ENCODE results near the gene RBM19. TPM values are rescaled to one million over a fixed set of nuclear protein-coding genes. Genes with fewer than 3 reads are reported as not detected.
A peak's percentile ranks its signal among the peaks of the same experiment; 100 is the strongest.

The RBM19 gene
- total and polyA plus RNA-seq, 4 donors, result 14.6 to 33.6 (median 24.4) TPM

- Histone ChIP-seq H3K4me3 (ENCODE audit: low read depth, low read length) (no peak overlapping the region), H3K4me1 (ENCODE audit: control insufficient read depth, insufficient read depth, low read length) (no peaks in the 10 kb centered on the region), H3K27me3 (ENCODE audit: control insufficient read depth, insufficient read depth, low read length) (peaks cover 25% of the 10 kb centered on the region), H3K36me3 (ENCODE audit: control insufficient read depth, insufficient read depth, low read length) (no peaks in the 10 kb centered on the region), H3K27ac (ENCODE audit: low read depth, low read length) (no peak overlapping the region), H3K9me3 (ENCODE audit: control insufficient read depth, insufficient read depth, low read length) (no peaks in the 10 kb centered on the region)
- 19% methylated on average over 3 of the region's 10 CpGs for WGBS (ENCODE audit: insufficient coverage)
- no peak for DNase-seq (ENCODE audit: low read depth in 4 of 6, low spot score in 6 of 6)
These were observed 24.4 kb upstream of the RBM19 start for GRCh38 chr12:113990250-113991223.

GRCh38 chr12:113988976-113989375 is 22.9 kb upstream of the RBM19 start:
- peaks cover 25% of the 10 kb centered on the region for H3K27me3 ChIP-seq (ENCODE audit: control insufficient read depth, insufficient read depth, low read length)
- H3K36me3 ChIP-seq (ENCODE audit: control insufficient read depth, insufficient read depth, low read length), result no peaks in the 10 kb centered on the region
- no peaks in the 10 kb centered on the region for H3K9me3 ChIP-seq (ENCODE audit: control insufficient read depth, insufficient read depth, low read length)
- no peak overlapping the region for H3K27ac ChIP-seq (ENCODE audit: low read depth, low read length)
- no peaks in the 10 kb centered on the region for H3K4me1 ChIP-seq (ENCODE audit: control insufficient read depth, insufficient read depth, low read length)
- no peak for DNase-seq (ENCODE audit: low read depth in 4 of 6, low spot score in 6 of 6)
- 82% methylated on average over 4 of the region's 4 CpGs for WGBS (ENCODE audit: insufficient coverage)
- no peak overlapping the region for H3K4me3 ChIP-seq (ENCODE audit: low read depth, low read length)

DNA sequence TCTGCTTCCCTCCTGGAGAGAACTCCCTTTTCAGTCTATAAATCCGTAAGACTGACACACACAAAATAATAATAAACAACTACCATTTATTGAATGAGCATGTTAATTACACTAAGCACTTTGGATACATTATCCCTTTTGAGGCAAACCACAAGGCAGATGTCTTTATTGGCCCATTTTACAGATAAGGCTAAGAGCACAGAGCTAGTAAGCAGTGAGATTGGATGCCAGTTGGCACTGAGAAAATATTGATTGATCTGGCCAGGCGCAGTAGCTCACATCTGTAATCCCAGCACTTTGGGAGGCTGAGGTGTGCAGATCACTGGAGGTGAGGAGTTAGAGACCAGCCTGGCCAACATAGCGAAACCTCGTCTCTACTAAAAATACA is 21.9 kb upstream of the RBM19 start:
- peaks cover 23% of the 10 kb centered on the region for H3K27me3 ChIP-seq (ENCODE audit: control insufficient read depth, insufficient read depth, low read length)
- 94% methylated on average over 3 of the region's 4 CpGs for whole genome bisulfite sequencing (ENCODE audit: insufficient coverage)
- no peaks in the 10 kb centered on the region for H3K4me1 ChIP-seq (ENCODE audit: control insufficient read depth, insufficient read depth, low read length)
- DNase-seq (ENCODE audit: low read depth in 4 of 6, low spot score in 6 of 6), result no peak
- H3K27ac ChIP-seq (ENCODE audit: low read depth, low read length), result no peak overlapping the region
- no peaks in the 10 kb centered on the region for H3K36me3 ChIP-seq (ENCODE audit: control insufficient read depth, insufficient read depth, low read length)
- no peak overlapping the region for H3K4me3 ChIP-seq (ENCODE audit: low read depth, low read length)
- H3K9me3 ChIP-seq (ENCODE audit: control insufficient read depth, insufficient read depth, low read length), result no peaks in the 10 kb centered on the region

GRCh38 chr12:113987261-113988063 is 21.3 kb upstream of the RBM19 start:
- Histone ChIP-seq H3K4me3 (ENCODE audit: low read depth, low read length) (no peak overlapping the region), H3K4me1 (ENCODE audit: control insufficient read depth, insufficient read depth, low read length) (no peaks in the 10 kb centered on the region), H3K27me3 (ENCODE audit: control insufficient read depth, insufficient read depth, low read length) (peaks cover 21% of the 10 kb centered on the region), H3K36me3 (ENCODE audit: control insufficient read depth, insufficient read depth, low read length) (no peaks in the 10 kb centered on the region), H3K27ac (ENCODE audit: low read depth, low read length) (no peak overlapping the region), H3K9me3 (ENCODE audit: control insufficient read depth, insufficient read depth, low read length) (no peaks in the 10 kb centered on the region)
- 50% methylated on average over 3 of the region's 6 CpGs for WGBS (ENCODE audit: insufficient coverage)
- DNase-seq (ENCODE audit: low read depth in 4 of 6, low spot score in 6 of 6), result no peak

DNA sequence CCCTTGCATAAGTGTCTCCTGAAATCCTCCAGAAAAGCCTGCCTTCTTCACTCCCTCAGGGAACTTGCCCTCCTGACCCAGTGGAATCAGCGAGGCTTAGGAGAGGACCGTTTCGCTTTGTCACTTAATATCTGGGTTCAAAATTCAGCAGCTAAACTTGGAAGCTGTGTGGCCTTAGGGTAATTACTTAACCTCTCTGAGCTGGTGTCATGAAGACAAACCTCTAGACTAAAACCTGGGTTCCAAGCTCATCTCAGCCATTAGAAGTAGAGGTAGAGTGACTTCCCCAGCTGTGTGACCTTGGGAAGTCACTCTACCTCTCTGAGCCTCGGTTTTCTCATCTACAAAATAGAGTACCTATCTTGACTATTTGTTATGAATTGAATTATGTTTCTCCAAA is 18.3 kb upstream of the RBM19 start:
- Histone ChIP-seq H3K27me3 (ENCODE audit: control insufficient read depth, insufficient read depth, low read length) (peaks cover 9% of the 10 kb centered on the region), H3K4me3 (ENCODE audit: low read depth, low read length) (no peak overlapping the region), H3K36me3 (ENCODE audit: control insufficient read depth, insufficient read depth, low read length) (no peaks in the 10 kb centered on the region), H3K27ac (ENCODE audit: low read depth, low read length) (no peak overlapping the region), H3K4me1 (ENCODE audit: control insufficient read depth, insufficient read depth, low read length) (no peaks in the 10 kb centered on the region), H3K9me3 (ENCODE audit: control insufficient read depth, insufficient read depth, low read length) (no peaks in the 10 kb centered on the region)
- WGBS (ENCODE audit: insufficient coverage), result 73% methylated on average over 3 of the region's 4 CpGs
- no peak for DNase-seq (ENCODE audit: low read depth in 4 of 6, low spot score in 6 of 6)

GRCh38 chr12:113983777-113984448 is 17.8 kb upstream of the RBM19 start:
- Histone ChIP-seq H3K27ac (ENCODE audit: low read depth, low read length) (no peak overlapping the region), H3K9me3 (ENCODE audit: control insufficient read depth, insufficient read depth, low read length) (no peaks in the 10 kb centered on the region), H3K27me3 (ENCODE audit: control insufficient read depth, insufficient read depth, low read length) (peaks cover 11% of the 10 kb centered on the region), H3K4me1 (ENCODE audit: control insufficient read depth, insufficient read depth, low read length) (no peaks in the 10 kb centered on the region), H3K4me3 (ENCODE audit: low read depth, low read length) (no peak overlapping the region), H3K36me3 (ENCODE audit: control insufficient read depth, insufficient read depth, low read length) (no peaks in the 10 kb centered on the region)
- DNase-seq (ENCODE audit: low read depth in 4 of 6, low spot score in 6 of 6), result no peak
- 62% methylated on average over 3 of the region's 4 CpGs for WGBS (ENCODE audit: insufficient coverage)

DNA sequence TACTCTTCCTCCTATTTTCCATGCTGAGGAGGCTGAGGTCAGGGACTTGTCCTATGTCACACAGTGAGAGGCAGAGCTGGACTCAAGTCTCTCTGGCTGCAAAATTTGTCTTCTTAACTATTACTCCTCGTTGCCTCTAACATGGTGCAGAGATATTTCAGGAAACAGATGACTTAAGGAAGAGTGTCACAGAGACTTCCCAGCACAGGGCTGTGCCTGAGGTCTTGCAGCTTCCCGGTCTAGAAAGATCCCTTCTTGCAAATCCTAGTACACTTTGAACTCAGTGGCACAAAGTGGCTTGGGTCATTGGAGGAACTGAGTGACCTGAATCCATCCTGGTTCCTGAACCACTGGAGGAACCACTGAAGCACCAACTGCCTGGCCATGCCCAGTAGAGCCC is 17.1 kb upstream of the RBM19 start:
- no peaks in the 10 kb centered on the region for H3K36me3 ChIP-seq (ENCODE audit: control insufficient read depth, insufficient read depth, low read length)
- peaks cover 14% of the 10 kb centered on the region for H3K27me3 ChIP-seq (ENCODE audit: control insufficient read depth, insufficient read depth, low read length)
- H3K4me3 ChIP-seq (ENCODE audit: low read depth, low read length), result no peak overlapping the region
- H3K9me3 ChIP-seq (ENCODE audit: control insufficient read depth, insufficient read depth, low read length), result no peaks in the 10 kb centered on the region
- DNase-seq (ENCODE audit: low read depth in 4 of 6, low spot score in 6 of 6), result no peak
- 60% methylated on average over 1 of the region's 2 CpGs for WGBS (ENCODE audit: insufficient coverage)
- H3K4me1 ChIP-seq (ENCODE audit: control insufficient read depth, insufficient read depth, low read length), result no peaks in the 10 kb centered on the region
- H3K27ac ChIP-seq (ENCODE audit: low read depth, low read length), result no peak overlapping the region

DNA sequence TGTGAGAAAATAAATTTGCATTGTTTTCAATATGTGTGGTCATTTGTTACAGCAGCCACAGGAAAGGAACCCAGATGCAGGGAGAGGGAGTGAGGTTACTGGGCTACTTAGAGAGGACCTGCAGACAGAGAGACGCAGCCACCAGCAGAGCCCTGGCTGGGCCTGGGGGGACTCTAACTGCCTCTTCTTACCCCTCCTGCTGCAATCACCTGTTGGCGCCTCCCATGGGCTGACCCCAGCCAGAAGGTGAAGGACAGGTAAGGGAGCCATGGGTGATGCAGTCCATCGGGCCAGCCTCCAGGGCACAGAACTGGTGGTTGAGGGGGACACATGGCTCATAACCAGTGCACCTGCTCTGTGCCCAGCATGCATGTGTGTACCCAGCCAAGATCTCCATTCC is 15.8 kb upstream of the RBM19 start:
- H3K27me3 ChIP-seq (ENCODE audit: control insufficient read depth, insufficient read depth, low read length), result peaks cover 15% of the 10 kb centered on the region
- H3K27ac ChIP-seq (ENCODE audit: low read depth, low read length), result no peak overlapping the region
- no peak overlapping the region for H3K4me3 ChIP-seq (ENCODE audit: low read depth, low read length)
- no peaks in the 10 kb centered on the region for H3K9me3 ChIP-seq (ENCODE audit: control insufficient read depth, insufficient read depth, low read length)
- DNase-seq (ENCODE audit: low read depth in 4 of 6, low spot score in 6 of 6), result no peak
- no peaks in the 10 kb centered on the region for H3K36me3 ChIP-seq (ENCODE audit: control insufficient read depth, insufficient read depth, low read length)
- no peaks in the 10 kb centered on the region for H3K4me1 ChIP-seq (ENCODE audit: control insufficient read depth, insufficient read depth, low read length)
- 92% methylated on average over 2 of the region's 3 CpGs for WGBS (ENCODE audit: insufficient coverage)

GRCh38 chr12:113980537-113981337 is 14.6 kb upstream of the RBM19 start:
- H3K9me3 ChIP-seq (ENCODE audit: control insufficient read depth, insufficient read depth, low read length), result no peaks in the 10 kb centered on the region
- H3K27me3 ChIP-seq (ENCODE audit: control insufficient read depth, insufficient read depth, low read length), result peaks cover 19% of the 10 kb centered on the region
- 17% methylated on average over 9 of the region's 12 CpGs for WGBS (ENCODE audit: insufficient coverage)
- DNase-seq (ENCODE audit: low read depth in 4 of 6, low spot score in 6 of 6), result peak; percentile 29 to 96 (median 74)
- no peaks in the 10 kb centered on the region for H3K36me3 ChIP-seq (ENCODE audit: control insufficient read depth, insufficient read depth, low read length)
- H3K4me3 ChIP-seq (ENCODE audit: low read depth, low read length), result no peak overlapping the region
- H3K4me1 ChIP-seq (ENCODE audit: control insufficient read depth, insufficient read depth, low read length), result no peaks in the 10 kb centered on the region
- H3K27ac ChIP-seq (ENCODE audit: low read depth, low read length), result no peak overlapping the region

Measured in spinal cord (tissue), 10 donors.